Measurements from ENCODE around the gene CALHM1.

GRCh38 chr10:103466734-103467133 lies 8.0 kb upstream of the CALHM1 start:
- TF ChIP-seq SP1 (IDR thresholded peaks at IDR 0.05) (no peak), FOXM1 (IDR thresholded peaks at IDR 0.05; ENCODE audit: borderline replicate concordance) (no peak), FOXK2 (IDR thresholded peaks at IDR 0.05) (no peak), SUZ12 (IDR thresholded peaks at IDR 0.05) (no peak), BHLHE40 (IDR thresholded peaks at IDR 0.05; ENCODE audit: borderline replicate concordance) (no peak), PKNOX1 (IDR thresholded peaks at IDR 0.05) (no peak)
